ENCODE measurements around the gene GNG12.

GRCh38 chr1:67732750-67733151 lies 100.5 kb downstream of the GNG12 start:
- TF ChIP-seq CTCF (IDR thresholded peaks at IDR 0.05) = no peak
- no peak for TF ChIP-seq POLR2A (IDR thresholded peaks at IDR 0.05)

Data from testis (tissue), 2 donors.